Measurements from ENCODE around the gene PLEKHA7.

DNA sequence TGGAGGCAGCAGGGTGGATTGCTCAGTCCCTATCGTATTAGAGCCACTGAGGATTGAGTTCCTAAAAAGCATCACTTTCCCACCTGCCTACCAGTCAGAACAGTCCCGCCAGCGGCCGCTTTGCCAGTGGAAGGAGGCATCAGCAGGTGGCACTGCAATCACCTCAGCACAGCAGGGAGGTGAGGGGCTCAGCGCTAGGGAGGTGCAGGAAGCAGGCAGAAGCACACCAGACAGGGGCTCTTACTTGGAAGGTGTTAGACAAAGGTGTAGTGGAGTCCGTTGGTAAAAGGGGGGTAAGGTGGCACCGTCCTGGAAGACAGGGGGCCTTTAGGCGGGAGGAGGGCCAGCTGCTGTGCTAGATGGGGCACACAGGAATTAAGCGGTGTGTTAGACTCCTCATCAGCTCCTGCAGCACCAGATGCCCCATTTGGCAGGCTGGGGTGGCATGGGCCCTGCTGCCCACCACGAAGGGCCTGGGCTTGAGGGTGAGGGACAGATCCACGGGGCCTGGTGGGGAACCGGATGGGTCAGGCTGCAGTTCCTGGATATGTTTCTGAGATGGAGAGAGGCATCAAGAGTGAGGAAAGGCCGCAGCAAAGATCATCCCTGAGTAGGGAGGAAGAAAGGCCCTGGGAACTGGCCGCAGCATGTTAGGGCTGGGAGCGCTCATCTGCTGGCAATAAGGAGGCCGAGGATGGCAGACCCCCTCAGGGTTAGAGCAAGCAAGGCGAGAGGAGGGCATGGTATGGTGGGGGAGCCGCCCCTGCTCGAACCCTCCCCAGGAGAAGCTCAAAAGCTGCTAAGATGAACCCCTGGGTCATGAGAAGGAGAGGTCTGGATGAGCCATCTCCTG lies 233.3 kb downstream of the PLEKHA7 start:
- TF ChIP-seq, protein P1, sequence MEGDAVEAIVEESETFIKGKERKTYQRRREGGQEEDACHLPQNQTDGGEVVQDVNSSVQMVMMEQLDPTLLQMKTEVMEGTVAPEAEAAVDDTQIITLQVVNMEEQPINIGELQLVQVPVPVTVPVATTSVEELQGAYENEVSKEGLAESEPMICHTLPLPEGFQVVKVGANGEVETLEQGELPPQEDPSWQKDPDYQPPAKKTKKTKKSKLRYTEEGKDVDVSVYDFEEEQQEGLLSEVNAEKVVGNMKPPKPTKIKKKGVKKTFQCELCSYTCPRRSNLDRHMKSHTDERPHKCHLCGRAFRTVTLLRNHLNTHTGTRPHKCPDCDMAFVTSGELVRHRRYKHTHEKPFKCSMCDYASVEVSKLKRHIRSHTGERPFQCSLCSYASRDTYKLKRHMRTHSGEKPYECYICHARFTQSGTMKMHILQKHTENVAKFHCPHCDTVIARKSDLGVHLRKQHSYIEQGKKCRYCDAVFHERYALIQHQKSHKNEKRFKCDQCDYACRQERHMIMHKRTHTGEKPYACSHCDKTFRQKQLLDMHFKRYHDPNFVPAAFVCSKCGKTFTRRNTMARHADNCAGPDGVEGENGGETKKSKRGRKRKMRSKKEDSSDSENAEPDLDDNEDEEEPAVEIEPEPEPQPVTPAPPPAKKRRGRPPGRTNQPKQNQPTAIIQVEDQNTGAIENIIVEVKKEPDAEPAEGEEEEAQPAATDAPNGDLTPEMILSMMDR (conservative IDR thresholded peaks at IDR 0.05), result no peak
- no peak for TF ChIP-seq ZFX (IDR thresholded peaks at IDR 0.05)
